GM06990 (cell line): ENCODE results near the gene VAV3.

Experiments
- DNase-seq: peaks from one replicate; pipeline ENCODE4 v3.0.0-alpha.2; 2011; ENCODE audit not compliant: insufficient read length; ENCODE audit errors: extremely low read depth
- H3K27me3 ChIP-seq: replicated peaks from 2 replicates; pipeline ENCODE4 v1.6.0; 2011; ENCODE audit warnings: low read length; ENCODE audit not compliant: control insufficient read depth, insufficient read depth
- H3K36me3 ChIP-seq: 2 replicates; pipeline ENCODE4 v1.5.1; 2011; ENCODE audit warnings: low read length; ENCODE audit not compliant: control insufficient read depth, insufficient read depth
- H3K4me3 ChIP-seq: replicated peaks from 2 replicates; pipeline ENCODE4 v1.5.1; 2011; ENCODE audit warnings: low read depth, mild to moderate bottlenecking, control low read depth, low read length
- CTCF ChIP-seq: IDR thresholded peaks from 2 replicates; pipeline ENCODE4 v1.5.1; 2011; ENCODE audit warnings: low read length, control low read depth, mild to moderate bottlenecking, inconsistent platforms; ENCODE audit not compliant: insufficient read depth, poor library complexity, severe bottlenecking

Gene VAV3

GRCh38 chr1:107600607-107601160 is 364.3 kb downstream of the VAV3 start:
- no peaks in the 10 kb centered on the region for H3K36me3 ChIP-seq
- no peak for DNase-seq
- no peaks in the 10 kb centered on the region for H3K27me3 ChIP-seq
- H3K4me3 ChIP-seq, result no peak overlapping the region
- no peak for TF ChIP-seq CTCF

- H3K4me3 ChIP-seq, result no peak overlapping the region
- H3K27me3 ChIP-seq, result no peaks in the 10 kb centered on the region
- no peak for TF ChIP-seq CTCF
- H3K36me3 ChIP-seq, result no peaks in the 10 kb centered on the region
- no peak for DNase-seq
Observed at GRCh38 chr1:107599220-107599619, 365.8 kb downstream of the VAV3 start.

GRCh38 chr1:107597290-107597689 is 367.7 kb downstream of the VAV3 start:
- no peak for DNase-seq
- TF ChIP-seq CTCF, result no peak
- H3K36me3 ChIP-seq, result no peaks in the 10 kb centered on the region
- H3K27me3 ChIP-seq, result no peaks in the 10 kb centered on the region
- no peak overlapping the region for H3K4me3 ChIP-seq

- no peaks in the 10 kb centered on the region for H3K36me3 ChIP-seq
- no peak for TF ChIP-seq CTCF
- no peak for DNase-seq
- no peak overlapping the region for H3K4me3 ChIP-seq
- no peaks in the 10 kb centered on the region for H3K27me3 ChIP-seq
Observed at GRCh38 chr1:107594536-107594935, 370.4 kb downstream of the VAV3 start.

- no peaks in the 10 kb centered on the region for H3K36me3 ChIP-seq
- H3K27me3 ChIP-seq, result no peaks in the 10 kb centered on the region
- DNase-seq, result no peak
- TF ChIP-seq CTCF, result no peak
- no peak overlapping the region for H3K4me3 ChIP-seq
Observed at GRCh38 chr1:107593501-107594209, 371.3 kb downstream of the VAV3 start.
